ENCODE data around the gene ENPP3. TPM values are rescaled to one million over a fixed set of nuclear protein-coding genes. Genes with fewer than 3 reads are reported as not detected.

Gene ENPP3
- total RNA-seq, 1 experiment from 2014 or later = not detected

DNA sequence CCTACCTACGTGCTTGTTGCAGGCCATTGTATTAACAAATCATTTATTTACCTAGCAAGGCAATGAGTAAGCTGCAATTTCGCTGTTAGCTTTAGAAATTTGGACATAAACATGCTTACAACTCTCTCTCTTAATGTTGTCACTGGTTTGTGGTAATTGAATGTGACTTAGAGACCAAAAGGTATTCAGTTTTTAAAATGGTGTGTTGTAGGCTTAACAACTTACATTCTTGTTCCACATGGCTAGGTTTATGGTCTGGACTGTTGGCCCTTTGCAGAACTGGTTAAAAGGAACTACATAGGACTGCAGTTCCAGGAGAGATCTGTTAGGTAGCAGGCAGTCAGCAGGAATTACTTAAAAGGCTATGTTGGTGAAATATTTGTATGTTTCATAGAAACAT is 84.1 kb downstream of the ENPP3 start:
- Mint-ChIP-seq H3K27me3 (ENCODE audit: insufficient read depth, unreplicated experiment) (no peaks in the 10 kb centered on the region), H3K27ac (ENCODE audit: low read depth, unreplicated experiment) (no peak overlapping the region), H3K36me3 (ENCODE audit: insufficient read depth, unreplicated experiment) (no peaks in the 10 kb centered on the region), H3K9me3 (ENCODE audit: unreplicated experiment) (no peaks in the 10 kb centered on the region), H3K4me3 (ENCODE audit: unreplicated experiment) (no peak overlapping the region), H3K4me1 (ENCODE audit: insufficient read depth, unreplicated experiment) (no peaks in the 10 kb centered on the region)
- BruUV-seq (replicated peaks) = no TSS peak
- TF ChIP-seq, protein P1, sequence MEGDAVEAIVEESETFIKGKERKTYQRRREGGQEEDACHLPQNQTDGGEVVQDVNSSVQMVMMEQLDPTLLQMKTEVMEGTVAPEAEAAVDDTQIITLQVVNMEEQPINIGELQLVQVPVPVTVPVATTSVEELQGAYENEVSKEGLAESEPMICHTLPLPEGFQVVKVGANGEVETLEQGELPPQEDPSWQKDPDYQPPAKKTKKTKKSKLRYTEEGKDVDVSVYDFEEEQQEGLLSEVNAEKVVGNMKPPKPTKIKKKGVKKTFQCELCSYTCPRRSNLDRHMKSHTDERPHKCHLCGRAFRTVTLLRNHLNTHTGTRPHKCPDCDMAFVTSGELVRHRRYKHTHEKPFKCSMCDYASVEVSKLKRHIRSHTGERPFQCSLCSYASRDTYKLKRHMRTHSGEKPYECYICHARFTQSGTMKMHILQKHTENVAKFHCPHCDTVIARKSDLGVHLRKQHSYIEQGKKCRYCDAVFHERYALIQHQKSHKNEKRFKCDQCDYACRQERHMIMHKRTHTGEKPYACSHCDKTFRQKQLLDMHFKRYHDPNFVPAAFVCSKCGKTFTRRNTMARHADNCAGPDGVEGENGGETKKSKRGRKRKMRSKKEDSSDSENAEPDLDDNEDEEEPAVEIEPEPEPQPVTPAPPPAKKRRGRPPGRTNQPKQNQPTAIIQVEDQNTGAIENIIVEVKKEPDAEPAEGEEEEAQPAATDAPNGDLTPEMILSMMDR (IDR thresholded peaks at IDR 0.05; ENCODE audit: unreplicated experiment) = no peak
- intact Hi-C loops (cut with micrococcal nuclease) = no loop called here
- POLR2A ChIA-PET = interaction anchor here (1.0 kb wide), 1 partner anchor 107 kb away, joined by 3 read pairs; no protein-coding TSS in a partner anchor
- DNase-seq (ENCODE audit: unreplicated experiment) = no peak
- CTCF ChIA-PET = interaction anchor here (0.6 to 2.3 kb wide), 5 partner anchors 12 to 577 kb away, joined by 4 to 10 read pairs (median 5); no protein-coding TSS in a partner anchor

DNA sequence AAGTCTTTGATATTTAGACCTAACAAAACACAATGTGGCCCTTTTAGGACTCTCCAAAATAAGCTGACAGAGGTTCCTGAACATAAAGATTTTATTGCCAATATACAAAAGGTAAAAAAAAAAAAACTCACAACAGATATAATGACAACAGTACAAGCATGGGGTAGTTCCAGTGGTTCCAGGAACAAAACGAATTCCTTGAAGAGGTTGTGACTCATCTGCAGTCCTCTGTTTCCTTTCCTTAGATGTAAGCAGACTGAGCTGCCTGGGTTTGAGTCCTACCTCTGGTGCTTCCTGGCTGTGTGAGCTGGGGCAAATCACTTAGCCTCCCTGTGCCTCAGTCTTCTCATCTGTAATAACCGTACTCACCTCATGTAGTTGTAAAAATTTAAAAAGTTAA is 87.0 kb downstream of the ENPP3 start:
- Mint-ChIP-seq H3K27me3 (ENCODE audit: insufficient read depth, unreplicated experiment) (no peaks in the 10 kb centered on the region), H3K4me3 (ENCODE audit: unreplicated experiment) (no peak overlapping the region), H3K27ac (ENCODE audit: low read depth, unreplicated experiment) (no peak overlapping the region), H3K4me1 (ENCODE audit: insufficient read depth, unreplicated experiment) (no peaks in the 10 kb centered on the region), H3K9me3 (ENCODE audit: unreplicated experiment) (no peaks in the 10 kb centered on the region), H3K36me3 (ENCODE audit: insufficient read depth, unreplicated experiment) (no peaks in the 10 kb centered on the region)
- BruUV-seq (replicated peaks) = no TSS peak
- POLR2A ChIA-PET = no interaction called here
- intact Hi-C loops (cut with micrococcal nuclease) = no loop called here
- TF ChIP-seq, protein P1 (IDR thresholded peaks at IDR 0.05; ENCODE audit: unreplicated experiment) = no peak
- CTCF ChIA-PET = interaction anchor here (0.5 to 1.2 kb wide), 6 partner anchors 8 to 456 kb away, joined by 3 to 4 read pairs (median 3); no protein-coding TSS in a partner anchor
- no peak for DNase-seq (ENCODE audit: unreplicated experiment)

DNA sequence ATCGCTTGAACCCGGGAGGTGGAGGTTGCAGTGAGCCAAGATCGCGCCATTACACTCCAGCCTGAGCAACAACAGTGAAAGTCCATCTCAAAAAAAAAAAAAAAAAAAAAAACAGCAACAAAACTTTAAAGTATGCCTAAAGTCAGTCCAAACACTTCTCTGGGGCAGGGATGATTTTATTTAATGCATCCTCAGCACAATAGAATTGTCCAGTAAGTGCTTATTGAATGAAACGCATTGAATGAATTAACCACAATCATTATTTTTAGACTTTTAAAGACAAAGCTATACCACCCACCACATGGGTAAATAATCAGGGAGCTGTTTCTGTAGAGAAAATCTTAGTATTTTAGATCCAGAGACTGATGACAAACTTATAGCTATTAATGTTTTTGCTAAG is 90.4 kb downstream of the ENPP3 start:
- Mint-ChIP-seq H3K27me3 (ENCODE audit: insufficient read depth, unreplicated experiment) (no peaks in the 10 kb centered on the region), H3K9me3 (ENCODE audit: unreplicated experiment) (no peaks in the 10 kb centered on the region), H3K4me1 (ENCODE audit: insufficient read depth, unreplicated experiment) (no peaks in the 10 kb centered on the region), H3K4me3 (ENCODE audit: unreplicated experiment) (no peak overlapping the region), H3K27ac (ENCODE audit: low read depth, unreplicated experiment) (no peak overlapping the region), H3K36me3 (ENCODE audit: insufficient read depth, unreplicated experiment) (no peaks in the 10 kb centered on the region)
- TF ChIP-seq, protein P1 (IDR thresholded peaks at IDR 0.05; ENCODE audit: unreplicated experiment) = no peak
- CTCF ChIA-PET = interaction anchor here (0.9 to 2.9 kb wide), 2 partner anchors 9 to 32 kb away, joined by 5 to 15 read pairs; no protein-coding TSS in a partner anchor
- DNase-seq (ENCODE audit: unreplicated experiment) = no peak
- intact Hi-C loops (cut with micrococcal nuclease) = no loop called here
- BruUV-seq (replicated peaks) = no TSS peak
- POLR2A ChIA-PET = no interaction called here

DNA sequence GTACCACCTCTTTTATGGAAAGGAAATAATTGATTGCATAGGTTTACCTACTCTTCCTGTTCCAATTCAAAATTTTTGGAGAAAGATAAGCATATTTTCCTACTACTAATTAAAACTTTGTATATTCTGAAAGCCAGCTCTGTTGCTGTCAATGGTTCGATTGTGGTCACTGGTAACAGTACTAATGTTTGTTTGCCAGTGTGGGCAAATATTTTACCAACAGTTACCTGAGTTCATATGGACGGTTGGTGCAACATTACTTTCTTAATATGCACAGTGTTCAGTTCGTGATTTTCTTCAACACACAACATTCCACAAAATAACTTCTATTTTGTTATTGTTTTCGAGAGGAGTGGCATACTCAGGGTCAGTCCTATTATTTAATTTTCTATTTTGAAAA is 90.8 kb downstream of the ENPP3 start:
- Mint-ChIP-seq H3K4me3 (ENCODE audit: unreplicated experiment) (no peak overlapping the region), H3K9me3 (ENCODE audit: unreplicated experiment) (no peaks in the 10 kb centered on the region), H3K4me1 (ENCODE audit: insufficient read depth, unreplicated experiment) (no peaks in the 10 kb centered on the region), H3K36me3 (ENCODE audit: insufficient read depth, unreplicated experiment) (no peaks in the 10 kb centered on the region), H3K27me3 (ENCODE audit: insufficient read depth, unreplicated experiment) (no peaks in the 10 kb centered on the region), H3K27ac (ENCODE audit: low read depth, unreplicated experiment) (no peak overlapping the region)
- TF ChIP-seq, protein P1 (IDR thresholded peaks at IDR 0.05; ENCODE audit: unreplicated experiment) = no peak
- BruUV-seq (replicated peaks) = no TSS peak
- DNase-seq (ENCODE audit: unreplicated experiment) = no peak
- ChIA-PET POLR2A (interaction anchor here (0.7 kb wide), 1 partner anchor 10 kb away, joined by 3 read pairs; no protein-coding TSS in a partner anchor), CTCF (interaction anchor here (0.9 to 2.9 kb wide), 2 partner anchors 9 to 32 kb away, joined by 5 to 15 read pairs; no protein-coding TSS in a partner anchor)
- intact Hi-C loops (cut with micrococcal nuclease) = no loop called here
